HG03442 (cell line): ENCODE measurements around the gene BMERB1.
"Not testable (repeated sequence)": the region's sequence is repeated elsewhere in the genome, so short reads cannot be mapped to it uniquely, and the experiment has no call there.

Source experiments
- ATAC-seq: cut with Tn5 transposase; IDR thresholded peaks from one replicate; pipeline ENCODE4 v1.9.1; 2021; ENCODE audit warnings: mild to moderate bottlenecking, moderate library complexity; ENCODE audit not compliant: unreplicated experiment

BMERB1 gene

DNA sequence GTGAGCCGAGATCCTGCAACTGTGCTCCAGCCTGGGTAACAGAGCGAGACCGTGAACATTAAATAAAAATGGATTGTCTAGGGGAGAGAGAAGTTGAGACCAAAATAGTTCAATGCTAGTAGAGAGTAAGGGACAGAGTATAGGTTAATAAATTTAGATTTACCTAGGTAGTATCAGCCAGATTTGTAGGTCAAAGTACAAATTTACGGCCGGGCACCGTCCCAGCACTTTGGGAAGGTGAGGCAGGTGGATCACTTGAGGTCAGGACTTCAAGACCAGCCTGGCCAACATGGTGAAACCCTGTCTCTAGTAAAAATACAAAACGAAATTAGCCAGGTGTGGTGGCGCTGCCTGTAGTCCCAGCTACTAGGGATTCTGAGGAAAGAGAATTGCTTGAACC lies 12.2 kb upstream of the BMERB1 start:
- ATAC-seq = no peak

- no peak for ATAC-seq
Observed at GRCh38 chr16:15425861-15426260, 8.5 kb upstream of the BMERB1 start.

DNA sequence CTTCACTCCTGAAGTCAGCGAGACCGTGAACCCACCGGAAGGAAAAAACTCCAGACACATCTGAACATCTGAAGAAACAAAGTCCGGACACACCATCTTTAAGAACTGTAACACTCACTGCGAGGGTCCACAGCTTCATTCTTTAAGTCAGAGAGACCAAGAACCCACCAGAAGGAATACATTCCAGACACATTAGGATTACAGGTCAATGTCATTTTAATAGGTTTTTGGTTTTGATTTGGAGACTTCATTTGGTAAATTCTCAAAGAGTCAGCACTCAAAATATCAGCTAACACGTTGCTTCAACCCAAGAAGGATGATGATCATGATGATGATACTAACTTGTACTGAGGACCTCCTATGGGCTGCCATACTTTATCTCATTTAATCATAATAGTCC lies 7.6 kb upstream of the BMERB1 start:
- ATAC-seq = no peak

DNA sequence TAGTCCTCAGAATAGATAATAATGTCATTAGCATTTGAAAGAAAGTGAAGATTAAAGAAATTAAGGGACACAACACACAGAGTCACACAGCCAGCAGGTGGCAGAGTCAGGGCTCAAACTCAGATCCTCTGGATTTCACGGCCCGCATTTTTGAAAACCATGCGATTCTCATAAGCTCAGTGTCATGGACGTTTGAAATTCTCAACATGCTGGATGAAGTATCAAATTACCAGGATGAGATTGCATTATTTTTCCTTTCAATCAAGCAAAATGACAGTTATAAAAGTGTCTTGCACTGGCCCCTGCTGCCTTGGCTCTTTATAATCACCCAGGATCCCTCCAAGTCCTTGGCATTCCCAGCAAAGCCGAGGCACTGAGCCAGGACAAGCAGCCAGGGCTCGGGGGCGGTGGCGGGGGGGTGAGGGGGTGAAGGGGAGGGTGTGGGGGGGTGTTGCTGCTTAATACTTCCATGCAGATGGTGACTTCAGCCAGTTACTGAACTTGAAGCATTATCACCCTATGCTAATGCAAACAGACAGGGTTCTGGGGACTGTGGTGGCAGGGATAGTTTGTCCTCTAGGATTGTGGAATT lies 6.6 kb upstream of the BMERB1 start:
- ATAC-seq = no peak

GRCh38 chr16:15430884-15431283 lies 3.5 kb upstream of the BMERB1 start:
- not testable (repeated sequence) for ATAC-seq

GRCh38 chr16:15434079-15434424 lies 336 bp upstream of the BMERB1 start:
- no peak for ATAC-seq

DNA sequence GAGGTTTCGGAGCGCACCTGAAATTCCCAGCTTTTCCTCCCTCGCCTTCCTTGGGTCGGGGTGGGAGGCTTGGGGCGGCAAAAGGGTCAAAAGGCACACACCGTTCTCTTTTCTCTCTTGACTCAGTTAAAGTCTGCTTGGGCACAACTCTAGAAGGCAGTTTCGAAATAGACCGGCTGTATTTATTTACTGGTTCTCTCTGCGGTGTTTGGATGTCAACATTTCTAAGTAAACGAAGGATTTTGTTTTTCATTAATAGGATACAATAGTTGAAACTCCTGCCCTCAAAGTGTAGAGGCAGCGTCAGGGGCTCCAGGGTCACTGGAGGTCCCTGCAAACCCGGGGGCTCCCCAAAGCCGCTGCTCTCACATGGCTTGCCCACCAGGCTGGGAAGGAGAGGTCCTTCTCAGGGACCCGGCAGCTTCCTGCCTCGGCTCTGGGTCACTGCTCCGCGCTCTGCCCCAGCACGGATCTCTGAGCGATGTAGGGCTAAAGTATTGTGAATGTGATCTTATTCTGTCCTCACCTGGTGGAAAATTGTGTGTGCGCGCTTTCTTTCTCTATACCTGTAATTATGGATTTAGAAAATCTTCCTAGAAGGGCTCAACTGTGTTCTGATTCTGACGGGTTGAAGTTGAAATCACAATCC lies 952 bp downstream of the BMERB1 start:
- ATAC-seq = no peak

DNA sequence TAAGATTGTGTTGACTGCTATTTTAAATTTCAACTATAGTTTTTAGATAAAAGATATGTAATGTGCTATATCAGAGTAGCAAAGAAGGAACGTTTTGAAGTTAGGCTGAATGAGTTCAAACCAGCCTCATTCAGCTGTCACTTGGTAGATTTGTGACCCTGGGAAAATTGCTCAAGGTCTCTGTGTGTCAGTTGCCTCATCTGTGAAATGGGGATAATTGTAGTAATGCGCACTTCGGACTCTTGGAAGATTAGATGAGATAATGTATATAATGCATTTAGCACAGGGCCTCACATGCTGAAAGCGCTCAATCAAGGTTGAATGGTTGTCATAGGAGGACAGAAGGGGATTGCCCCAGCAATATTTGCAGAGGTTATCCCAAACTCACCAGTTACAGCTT lies 4.7 kb downstream of the BMERB1 start:
- ATAC-seq = no peak

- no peak for ATAC-seq
Observed at GRCh38 chr16:15439521-15439920, 5.1 kb downstream of the BMERB1 start.

- ATAC-seq = no peak
Observed at GRCh38 chr16:15440852-15441251, 6.5 kb downstream of the BMERB1 start.

DNA sequence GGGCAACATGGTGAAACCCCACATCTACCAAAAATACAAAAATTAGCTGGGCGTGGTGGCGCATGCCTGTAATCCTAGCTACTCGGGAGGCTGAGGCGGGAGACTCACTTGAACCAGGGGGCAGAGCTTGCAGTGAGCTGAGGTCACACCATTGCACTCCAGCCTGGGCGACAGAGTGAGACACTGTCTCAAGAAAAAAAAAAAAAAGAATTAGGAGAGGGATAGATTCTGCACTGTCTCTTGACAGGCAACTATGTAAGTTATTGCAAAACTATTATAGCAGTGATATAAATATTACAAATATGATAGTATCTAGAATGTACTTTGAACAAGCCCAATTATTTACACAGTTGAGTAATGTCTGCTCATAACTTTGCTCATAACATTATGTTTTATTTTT lies 7.8 kb downstream of the BMERB1 start:
- not testable (repeated sequence) for ATAC-seq

- ATAC-seq = no peak
Observed at GRCh38 chr16:15443753-15444152, 9.4 kb downstream of the BMERB1 start.

DNA sequence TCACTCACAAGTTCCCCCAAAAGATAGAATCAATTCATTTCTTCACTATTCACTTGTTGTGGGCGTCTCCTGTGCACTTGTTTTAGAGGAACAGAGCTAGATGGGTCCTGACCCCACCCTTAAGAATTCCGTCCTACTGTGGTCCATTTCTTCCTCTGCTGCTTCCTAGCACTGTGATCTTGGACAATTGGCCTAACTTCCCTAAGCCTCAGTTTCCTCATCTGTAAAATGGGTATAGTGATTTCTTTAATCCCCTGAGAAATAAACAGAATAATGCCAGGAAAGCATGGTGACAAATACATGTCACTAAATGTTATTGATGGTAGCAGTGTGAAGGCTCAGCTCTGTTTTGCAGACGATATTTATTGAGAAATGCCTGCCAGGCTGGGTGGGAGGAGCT lies 9.9 kb downstream of the BMERB1 start:
- no peak for ATAC-seq

GRCh38 chr16:15445450-15445849 lies 11.1 kb downstream of the BMERB1 start:
- ATAC-seq = no peak

- ATAC-seq = no peak
Observed at GRCh38 chr16:15446901-15447300, 12.5 kb downstream of the BMERB1 start.

GRCh38 chr16:15450624-15451023 lies 16.2 kb downstream of the BMERB1 start:
- no peak for ATAC-seq

DNA sequence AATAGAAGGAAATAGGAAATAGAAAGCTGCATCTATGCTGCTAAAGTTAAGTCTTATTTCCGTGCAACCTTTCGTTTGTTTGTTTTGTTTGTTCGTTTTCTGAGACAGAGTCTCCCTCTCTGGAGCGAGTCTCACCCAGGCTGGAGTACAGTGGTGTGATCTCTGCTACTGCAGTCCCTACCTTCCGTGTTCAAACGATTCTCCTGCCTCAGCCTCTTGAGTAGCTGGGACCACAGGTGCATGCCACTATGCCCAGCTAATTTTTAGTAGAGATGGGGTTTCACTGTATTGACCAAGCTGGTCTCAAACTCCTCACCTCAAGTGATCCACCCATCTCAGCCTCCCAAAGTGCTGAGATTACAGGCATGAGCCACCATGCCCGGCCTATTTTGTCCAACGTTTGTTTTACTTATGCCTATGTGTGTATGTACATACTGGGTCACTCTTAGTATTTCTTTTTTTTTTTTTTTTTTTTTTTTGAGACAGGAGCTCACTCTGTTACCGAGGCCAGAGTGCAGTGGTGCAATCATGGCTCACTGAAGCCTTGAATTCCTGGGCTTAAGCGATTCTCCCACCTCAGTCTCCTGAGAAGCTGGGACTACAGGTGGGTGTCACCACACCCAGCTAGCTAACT lies 16.8 kb downstream of the BMERB1 start:
- no peak for ATAC-seq

DNA sequence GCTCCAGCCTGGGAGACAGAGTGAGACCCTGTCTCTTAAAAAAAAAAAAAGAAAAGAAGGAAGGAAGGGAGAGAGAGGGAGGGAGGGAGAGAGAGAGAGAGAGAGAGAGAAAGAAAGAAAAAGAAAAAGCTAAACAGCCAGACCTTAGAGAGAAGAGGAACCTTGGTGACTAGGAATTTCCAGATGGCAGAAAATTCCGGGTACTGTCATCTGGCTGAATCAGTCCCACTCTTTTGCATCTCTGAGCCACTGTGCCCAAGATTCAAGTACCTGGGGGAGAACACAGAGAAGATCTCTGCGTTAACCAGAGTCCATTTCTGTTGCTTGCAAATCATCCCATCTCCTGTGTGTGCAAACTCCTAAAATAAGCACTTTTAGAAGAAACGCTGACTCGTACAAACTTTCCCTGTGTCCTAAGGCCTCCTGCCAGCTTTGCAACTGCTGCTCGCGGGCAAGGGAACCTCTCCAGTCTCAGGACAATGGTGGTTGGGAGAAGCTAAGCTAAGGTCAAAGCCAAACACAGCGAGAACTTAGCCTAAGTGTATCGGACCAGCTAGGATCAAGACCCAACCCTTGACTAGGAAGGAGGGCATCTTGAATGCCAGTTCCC lies 18.0 kb downstream of the BMERB1 start:
- no peak for ATAC-seq

DNA sequence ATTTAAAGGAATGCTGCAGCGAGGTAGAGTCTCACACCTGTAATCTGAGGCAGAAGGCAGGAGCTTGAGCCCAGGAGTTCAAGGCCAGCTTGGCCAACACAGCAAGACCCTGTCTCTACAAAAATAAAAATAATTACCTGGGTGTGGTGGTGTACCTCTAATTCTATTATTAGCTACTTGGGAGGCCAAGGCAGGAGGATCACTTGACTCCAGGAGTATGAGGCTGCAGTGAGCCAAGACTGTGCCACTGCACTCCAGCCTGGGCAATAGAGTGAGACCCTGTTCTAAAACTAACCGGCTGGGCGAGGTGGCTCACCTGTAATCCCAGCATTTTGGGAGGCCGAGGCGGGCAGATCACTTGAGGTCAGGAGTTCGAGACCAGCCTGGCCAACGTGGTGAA lies 18.9 kb downstream of the BMERB1 start:
- ATAC-seq = not testable (repeated sequence)

DNA sequence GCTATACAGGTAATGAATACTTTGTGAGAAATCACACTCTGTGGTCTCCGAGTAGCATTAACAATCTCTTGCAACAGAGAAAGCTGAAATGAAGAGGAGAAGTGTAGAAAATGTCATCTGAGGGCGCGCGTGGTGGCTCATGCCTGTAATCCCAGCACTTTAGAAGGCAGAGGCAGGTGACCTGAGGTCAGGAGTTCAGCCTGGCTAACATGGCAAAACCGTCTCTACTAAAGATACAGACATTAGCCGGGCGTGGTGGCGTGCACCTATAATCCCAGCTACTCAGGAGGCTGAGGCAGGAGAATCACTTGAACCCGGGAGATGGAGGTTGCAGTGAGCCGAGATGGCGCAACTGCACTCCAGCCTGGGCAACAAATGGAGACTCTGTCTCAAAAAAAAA lies 20.5 kb downstream of the BMERB1 start:
- not testable (repeated sequence) for ATAC-seq

- ATAC-seq = no peak
Observed at GRCh38 chr16:15457400-15457799, 23.0 kb downstream of the BMERB1 start.

GRCh38 chr16:15457958-15458357 lies 23.6 kb downstream of the BMERB1 start:
- ATAC-seq = no peak
